HCT116 (cell line): ENCODE results near the gene KYAT1. TPM values are rescaled to one million over a fixed set of nuclear protein-coding genes. Genes with fewer than 3 reads are reported as not detected.

ENCODE experiments used
- ATAC-seq: fragments of 200-7000 bp; cut with Tn5 transposase; 2 replicates; pipeline ENCODE4 v1.9.1; 2020; ENCODE audit warnings: mild to moderate bottlenecking, moderate library complexity
- BruUV-seq: library from RNA; stranded (reverse); fragments of 400-500 nt; replicated peaks from 2 replicates; lab custom pipeline; 2021; lab: Mats Ljungman, UMichigan
- CTCF ChIA-PET: fragments of 300-600 bp; sonication (Branson Sonifier 250); formaldehyde crosslinking; loops from one replicate; lab custom pipeline; 2021; ENCODE audit warnings: antibody characterized with exemption; lab: Charles Lee
- POLR2A ChIA-PET: fragments of 300-600, 350-600 bp; sonication (Branson Sonifier 250); formaldehyde crosslinking; loops from one replicate; lab custom pipeline; 2021; ENCODE audit warnings: antibody characterized with exemption; lab: Charles Lee
- RAD21 ChIA-PET, 2 experiments: fragments of 300-600 bp; sonication (Branson Sonifier 250); formaldehyde crosslinking; loops; one replicate each; lab custom pipeline; 2023; ENCODE audit warnings: low total read pairs in 2 of 2; ENCODE audit not compliant: uncharacterized antibody in 2 of 2, unreplicated experiment in 2 of 2, low non-redundant PET in 1 of 2; lab: Charles Lee
- DNase-seq: peaks from one replicate; pipeline ENCODE4 v3.0.0-alpha.2; 2010; ENCODE audit warnings: low read depth, low spot score
- H2AFZ ChIP-seq: fragments of 200-600 bp; shearing (Covaris generic), sonication (generic); 2 replicates; pipeline ENCODE4 v1.6.1; 2017; ENCODE audit warnings: low read depth, mixed run types, mixed read lengths, antibody characterized with exemption, low read length; ENCODE audit not compliant: poor library complexity, severe bottlenecking
- H3K27ac ChIP-seq: 2 replicates; pipeline ENCODE4 v1.5.1; 2012; ENCODE audit warnings: low read depth, low read length
- H3K27me3 ChIP-seq: fragments of 200-600 bp; sonication (generic); 2 replicates; pipeline ENCODE4 v1.6.1; 2016; ENCODE audit warnings: mixed run types, low read length, mixed read lengths; ENCODE audit not compliant: insufficient read depth
- H3K36me3 ChIP-seq, 2 experiments: fragments of 200-500 bp in 1 of 2; fragments of 200-600 bp in 1 of 2; sonication (Bioruptor generic) in 1 of 2; sonication (generic) in 1 of 2; 2 replicates each; pipeline versions ENCODE4 v1.5.1 to v1.6.1; 2014 to 2016; ENCODE audit warnings: low read length in 2 of 2, inconsistent platforms in 1 of 2, mixed read lengths in 1 of 2, mixed run types in 1 of 2; ENCODE audit not compliant: insufficient read depth in 2 of 2, control insufficient read depth in 1 of 2
- H3K4me1 ChIP-seq, 2 experiments: fragments of 200-600 bp in 1 of 2; sonication (generic) in 1 of 2; 2 replicates each; pipeline versions ENCODE4 v1.5.1 to v1.6.1; 2012 to 2017; ENCODE audit warnings: low read length in 2 of 2, inconsistent platforms in 1 of 2, mild to moderate bottlenecking in 1 of 2, mixed read lengths in 1 of 2, mixed run types in 1 of 2, moderate library complexity in 1 of 2; ENCODE audit not compliant: insufficient read depth in 2 of 2, control insufficient read depth in 1 of 2
- H3K4me2 ChIP-seq: fragments of 200-600 bp; sonication (generic); 2 replicates; pipeline ENCODE4 v1.6.1; 2017; ENCODE audit warnings: mixed run types, low read length, mixed read lengths
- H3K4me3 ChIP-seq, 2 experiments: fragments of 200-600 bp in 1 of 2; sonication (generic) in 1 of 2; replicated peaks in 1 of 2; 2 replicates each; pipeline ENCODE4 v1.5.1; 2011 to 2016; ENCODE audit warnings: low read length in 2 of 2, control low read depth in 1 of 2, low read depth in 1 of 2, mild to moderate bottlenecking in 1 of 2, mixed read lengths in 1 of 2, mixed run types in 1 of 2
- H3K79me2 ChIP-seq: fragments of 200-600 bp; sonication (generic); 2 replicates; pipeline ENCODE4 v1.6.1; 2017; ENCODE audit warnings: mild to moderate bottlenecking, mixed run types, low read length, moderate library complexity, mixed read lengths; ENCODE audit not compliant: insufficient read depth
- H3K9ac ChIP-seq: fragments of 200-600 bp; sonication (generic); 2 replicates; pipeline ENCODE4 v1.6.1; 2016; ENCODE audit warnings: low read length, mixed read lengths
- H3K9me2 ChIP-seq: fragments of 200-600 bp; sonication (generic), shearing (Covaris generic); 2 replicates; pipeline ENCODE4 v1.6.1; 2017; ENCODE audit warnings: mixed run types, mild to moderate bottlenecking, moderate library complexity; ENCODE audit not compliant: insufficient read depth
- H3K9me3 ChIP-seq, 2 experiments: fragments of 200-500 bp in 1 of 2; fragments of 200-600 bp in 1 of 2; sonication (Bioruptor generic) in 1 of 2; sonication (generic) in 1 of 2; 2 replicates each; pipeline ENCODE4 v1.6.1; 2014 to 2017; ENCODE audit warnings: low read length in 2 of 2, mixed read lengths in 2 of 2, inconsistent platforms in 1 of 2, low read depth in 1 of 2, mild to moderate bottlenecking in 1 of 2, mixed run types in 1 of 2, moderate library complexity in 1 of 2; ENCODE audit not compliant: control insufficient read depth in 1 of 2, insufficient read depth in 1 of 2
- H4K20me1 ChIP-seq: fragments of 200-600 bp; sonication (generic), shearing (Covaris generic); 2 replicates; pipeline ENCODE4 v1.6.1; 2017; ENCODE audit warnings: mixed run types, mild to moderate bottlenecking, moderate library complexity; ENCODE audit not compliant: insufficient read depth
- ATF3 ChIP-seq: IDR thresholded peaks from 2 replicates; pipeline ENCODE4 v1.6.1; 2012
- CBX3 ChIP-seq: IDR thresholded peaks from 2 replicates; pipeline ENCODE4 v1.6.1; 2012; ENCODE audit warnings: low read depth
- CTCF ChIP-seq, 3 experiments: fragments of 200-600 bp in 1 of 3; sonication (generic) in 1 of 3; IDR thresholded peaks in 2 of 3; conservative IDR thresholded peaks in 1 of 3; 2 replicates each; pipeline ENCODE4 v1.5.1; 2012 to 2017; ENCODE audit warnings: low read depth in 2 of 3, low read length in 2 of 3, antibody characterized with exemption in 1 of 3, borderline replicate concordance in 1 of 3, control low read depth in 1 of 3, mild to moderate bottlenecking in 1 of 3, mixed read lengths in 1 of 3, mixed run types in 1 of 3, moderate library complexity in 1 of 3; ENCODE audit not compliant: insufficient read depth in 1 of 3
- EGR1 ChIP-seq: IDR thresholded peaks from 2 replicates; pipeline ENCODE4 v1.6.1; 2012; ENCODE audit warnings: low read depth
- ELF1 ChIP-seq: IDR thresholded peaks from 2 replicates; pipeline ENCODE4 v1.6.1; 2012; ENCODE audit warnings: low read depth, borderline replicate concordance
- EZH2 ChIP-seq: fragments of 200-600 bp; sonication (generic); IDR thresholded peaks from 2 replicates; pipeline ENCODE4 v1.6.1; 2017; ENCODE audit warnings: antibody characterized with exemption, mixed run types
- EZH2phosphoT487 ChIP-seq: fragments of 200-600 bp; IDR thresholded peaks from 2 replicates; pipeline ENCODE4 v1.6.1; 2018; ENCODE audit warnings: antibody characterized with exemption, borderline replicate concordance
- FOSL1 ChIP-seq: IDR thresholded peaks from 2 replicates; pipeline ENCODE4 v1.6.1; 2012; ENCODE audit warnings: low read depth
- JUND ChIP-seq: IDR thresholded peaks from 2 replicates; pipeline ENCODE4 v1.6.1; 2012
- MAX ChIP-seq: IDR thresholded peaks from 2 replicates; pipeline ENCODE4 v1.6.1; 2012
- POLR2AphosphoS5 ChIP-seq: IDR thresholded peaks from 2 replicates; pipeline ENCODE4 v1.6.1; 2011; ENCODE audit warnings: mild to moderate bottlenecking, low read depth, low read length, moderate library complexity
- REST ChIP-seq: IDR thresholded peaks from 2 replicates; pipeline ENCODE4 v1.6.1; 2012; ENCODE audit warnings: low read depth
- SIN3A ChIP-seq: IDR thresholded peaks from 2 replicates; pipeline ENCODE4 v1.6.1; 2012; ENCODE audit warnings: low read depth
- SP1 ChIP-seq: IDR thresholded peaks from 2 replicates; pipeline ENCODE4 v1.6.1; 2012; ENCODE audit warnings: low read depth
- TCF7L2 ChIP-seq: IDR thresholded peaks from 2 replicates; pipeline ENCODE4 v1.7.0; 2011; ENCODE audit warnings: borderline replicate concordance, inconsistent platforms; ENCODE audit not compliant: insufficient read depth, insufficient read length; ENCODE audit errors: extremely low read depth
- ZBTB33 ChIP-seq: IDR thresholded peaks from 2 replicates; pipeline ENCODE4 v1.6.1; 2011; ENCODE audit warnings: mild to moderate bottlenecking, low read length, moderate library complexity; ENCODE audit not compliant: insufficient replicate concordance; ENCODE audit errors: extremely low read depth
- ZNF274 ChIP-seq: fragments of 200-500 bp; sonication (Bioruptor generic); IDR thresholded peaks from 2 replicates; pipeline ENCODE4 v1.6.1; 2014; ENCODE audit warnings: mild to moderate bottlenecking, low read depth, low read length, inconsistent platforms
- intact Hi-C: fragments of 100-400 bp; cut with micrococcal nuclease; formaldehyde crosslinking; loops from 2 replicates; pipeline ENCODE4 v1.10.0; 2022
- total RNA-seq: library from RNA; stranded (reverse); gene quantifications from one replicate; pipeline ENCODE4 v1.2.1, GENCODE V29; 2021; ENCODE audit not compliant: unreplicated experiment

Gene KYAT1
- total RNA-seq, 1 experiment from 2014 or later = 10.1 TPM

GRCh38 chr9:128928624-128929023, 46.9 kb upstream of the KYAT1 start:
- Histone ChIP-seq H3K4me1 (peaks cover 4 to 10% of the 10 kb centered on the region in 2 experiments; a peak in 3 of 4 replicates), H3K9me3 (no peaks in the 10 kb centered on the region), H3K27ac (no peak overlapping the region), H3K79me2 (no peaks in the 10 kb centered on the region), H4K20me1 (no peaks in the 10 kb centered on the region), H3K4me3 (no peak overlapping the region), H3K9ac (no peak overlapping the region), H3K4me2 (no peak overlapping the region), H3K36me3 (no peaks in the 10 kb centered on the region), H3K9me2 (no peaks in the 10 kb centered on the region), H3K27me3 (no peaks in the 10 kb centered on the region), H2AFZ (no peak overlapping the region)
- ChIA-PET RAD21 (interaction anchor here in 1 of 2 experiments (1.9 kb wide), 1 partner anchor 110 kb away, joined by 4 read pairs; the partner anchor contains the start of gene ENDOG), POLR2A (interaction anchor here (0.9 kb wide), 1 partner anchor 20 kb away, joined by 3 read pairs; no protein-coding TSS in a partner anchor), CTCF (interaction anchor here (0.8 to 3.5 kb wide), 14 partner anchors 9 to 293 kb away, joined by 3 to 20 read pairs (median 4); partner anchors contain the start of genes ENDOG, SPOUT1 and ZDHHC12)
- intact Hi-C loops = loop anchor here (1.0 to 5.0 kb wide), 4 partner anchors 65 to 281 kb away; no protein-coding TSS in a partner anchor
- DNase-seq (no peak), ATAC-seq (no peak)
- no peak for TF ChIP-seq ATF3
- no peak for TF ChIP-seq JUND
- TF ChIP-seq ELF1 = no peak
- no peak for TF ChIP-seq FOSL1
- TF ChIP-seq MAX = no peak
- TF ChIP-seq POLR2AphosphoS5 = no peak
- TF ChIP-seq EGR1 = no peak
- no peak for TF ChIP-seq SP1
- TF ChIP-seq EZH2 = no peak
- no peak for TF ChIP-seq EZH2phosphoT487
- TF ChIP-seq REST = no peak
- TF ChIP-seq ZBTB33 = no peak
- TF ChIP-seq SIN3A = no peak
- TF ChIP-seq ZNF274 = no peak
- TF ChIP-seq CTCF (IDR thresholded peaks at IDR 0.05 in 2 of 3, conservative IDR thresholded peaks at IDR 0.05 in 1 of 3; ENCODE audit: borderline replicate concordance in 1 of 3, insufficient read depth in 1 of 3, low read depth in 2 of 3, low read length in 2 of 3) = no peak
- no peak for TF ChIP-seq CBX3
- TF ChIP-seq TCF7L2 = no peak
- BruUV-seq = no TSS peak
